ENCODE measurements around the gene GMDS.

- TF ChIP-seq CTCF (IDR thresholded peaks at IDR 0.05; ENCODE audit: low read length) (no peak), EZH2 (optimal IDR thresholded peaks at IDR 0.05; ENCODE audit: low read depth, low read length) (no peak), EZH2phosphoT487 (IDR thresholded peaks at IDR 0.05; ENCODE audit: low read length) (no peak)
Measured at GRCh38 chr6:1626481-1626880, 618.9 kb downstream of the GMDS start.
